ENCODE measurements around the gene EN1. TPM values are rescaled to one million over a fixed set of nuclear protein-coding genes. Genes with fewer than 3 reads are reported as not detected.

EN1 gene
- polyA plus RNA-seq, 3 donors, result not detected

DNA sequence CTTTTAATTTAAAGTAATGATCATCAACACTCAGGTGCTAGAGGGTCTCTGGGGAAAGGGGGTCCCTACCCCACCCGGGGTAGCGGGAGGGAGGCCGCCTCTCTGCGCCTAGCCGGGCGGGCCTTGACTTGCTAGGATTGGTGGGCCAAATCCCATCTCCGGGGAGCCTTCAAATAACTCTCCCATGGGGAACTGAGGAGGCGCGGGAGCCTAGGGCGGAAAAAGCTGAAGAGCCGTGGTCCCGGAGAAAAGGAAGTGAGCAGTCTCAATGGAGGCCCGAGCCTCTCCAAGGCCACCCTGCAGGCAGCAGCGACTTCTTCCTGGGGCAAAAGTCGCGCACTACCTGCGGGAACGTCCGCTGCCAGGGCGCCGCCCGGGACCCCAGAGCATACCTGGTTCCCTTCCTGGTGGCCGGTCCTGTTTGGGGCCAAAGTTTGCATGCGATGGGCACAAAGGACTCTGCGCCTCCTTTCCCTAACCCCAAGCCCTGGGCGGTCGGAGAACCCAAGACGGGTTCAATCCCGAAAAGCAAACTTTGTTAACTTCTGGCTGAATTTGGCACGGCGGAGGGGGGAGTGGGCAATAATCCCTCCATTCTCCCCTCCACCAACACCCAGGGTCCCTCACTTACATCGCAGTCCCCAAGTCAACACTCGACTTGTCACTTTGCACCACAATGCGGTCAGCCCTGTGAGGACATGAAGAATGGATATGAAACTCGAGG lies 13.6 kb downstream of the EN1 start:
- H3K4me2 ChIP-seq (replicated peaks; ENCODE audit: extremely low read depth, low read length, poor library complexity, severe bottlenecking), result no peak overlapping the region
- TF ChIP-seq, protein P1, sequence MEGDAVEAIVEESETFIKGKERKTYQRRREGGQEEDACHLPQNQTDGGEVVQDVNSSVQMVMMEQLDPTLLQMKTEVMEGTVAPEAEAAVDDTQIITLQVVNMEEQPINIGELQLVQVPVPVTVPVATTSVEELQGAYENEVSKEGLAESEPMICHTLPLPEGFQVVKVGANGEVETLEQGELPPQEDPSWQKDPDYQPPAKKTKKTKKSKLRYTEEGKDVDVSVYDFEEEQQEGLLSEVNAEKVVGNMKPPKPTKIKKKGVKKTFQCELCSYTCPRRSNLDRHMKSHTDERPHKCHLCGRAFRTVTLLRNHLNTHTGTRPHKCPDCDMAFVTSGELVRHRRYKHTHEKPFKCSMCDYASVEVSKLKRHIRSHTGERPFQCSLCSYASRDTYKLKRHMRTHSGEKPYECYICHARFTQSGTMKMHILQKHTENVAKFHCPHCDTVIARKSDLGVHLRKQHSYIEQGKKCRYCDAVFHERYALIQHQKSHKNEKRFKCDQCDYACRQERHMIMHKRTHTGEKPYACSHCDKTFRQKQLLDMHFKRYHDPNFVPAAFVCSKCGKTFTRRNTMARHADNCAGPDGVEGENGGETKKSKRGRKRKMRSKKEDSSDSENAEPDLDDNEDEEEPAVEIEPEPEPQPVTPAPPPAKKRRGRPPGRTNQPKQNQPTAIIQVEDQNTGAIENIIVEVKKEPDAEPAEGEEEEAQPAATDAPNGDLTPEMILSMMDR (IDR thresholded peaks at IDR 0.05), result no peak
- no peaks in the 10 kb centered on the region for H3K79me2 ChIP-seq (ENCODE audit: insufficient read depth, low read length)
- no peaks in the 10 kb centered on the region for H3K36me3 ChIP-seq (replicated peaks in 1 of 2; ENCODE audit: control insufficient read depth in 1 of 2, insufficient read depth in 2 of 2, low read length in 2 of 2)
- intact Hi-C loops (cut with micrococcal nuclease), result no loop called here
- H3K27me3 ChIP-seq (ENCODE audit: control insufficient read depth in 2 of 2, insufficient read depth in 2 of 2, low read length in 2 of 2), result peaks cover 89 to 98% of the 10 kb centered on the region in 2 donors
- Mint-ChIP-seq H3K27me3 (ENCODE audit: low read depth in 3 of 3) (peaks cover 91 to 97% (median 92%) of the 10 kb centered on the region in 3 donors), H3K36me3 (peaks cover 0 to 6% of the 10 kb centered on the region in 2 donors), H3K4me1 (peaks cover 4% of the 10 kb centered on the region), H3K9me3 (peaks cover 0 to 22% (median 11%) of the 10 kb centered on the region in 7 donors), H3K27ac (no peak overlapping the region), H3K4me3 (peak overlapping the region in 1 of 2 donors; percentile 86)
- H3K4me3 ChIP-seq (replicated peaks in 1 of 3; ENCODE audit: low read depth in 2 of 3, low read length in 3 of 3), result no peak overlapping the region
- H3K4me1 ChIP-seq (ENCODE audit: control insufficient read depth in 1 of 2, insufficient read depth in 2 of 2, low read length in 2 of 2), result no peaks in the 10 kb centered on the region
- no peak for DNase-seq
- no peak overlapping the region for H3K9ac ChIP-seq (ENCODE audit: insufficient read depth, low read length, poor library complexity, severe bottlenecking)
- H3K27ac ChIP-seq (ENCODE audit: low read depth in 1 of 2, low read length in 2 of 2), result no peak overlapping the region
- no peak overlapping the region for H2AFZ ChIP-seq (ENCODE audit: insufficient read depth, low read depth, low read length, poor library complexity, severe bottlenecking)
- no peaks in the 10 kb centered on the region for H4K20me1 ChIP-seq (ENCODE audit: insufficient read depth, low read length)
- 8% methylated on average over 28 of the region's 35 CpGs for WGBS (ENCODE audit: insufficient coverage)
- H3K9me3 ChIP-seq (replicated peaks in 1 of 2; ENCODE audit: control insufficient read depth in 1 of 2, insufficient read depth in 1 of 2, low read length in 2 of 2), result peaks cover 0 to 45% of the 10 kb centered on the region in 2 donors

DNA sequence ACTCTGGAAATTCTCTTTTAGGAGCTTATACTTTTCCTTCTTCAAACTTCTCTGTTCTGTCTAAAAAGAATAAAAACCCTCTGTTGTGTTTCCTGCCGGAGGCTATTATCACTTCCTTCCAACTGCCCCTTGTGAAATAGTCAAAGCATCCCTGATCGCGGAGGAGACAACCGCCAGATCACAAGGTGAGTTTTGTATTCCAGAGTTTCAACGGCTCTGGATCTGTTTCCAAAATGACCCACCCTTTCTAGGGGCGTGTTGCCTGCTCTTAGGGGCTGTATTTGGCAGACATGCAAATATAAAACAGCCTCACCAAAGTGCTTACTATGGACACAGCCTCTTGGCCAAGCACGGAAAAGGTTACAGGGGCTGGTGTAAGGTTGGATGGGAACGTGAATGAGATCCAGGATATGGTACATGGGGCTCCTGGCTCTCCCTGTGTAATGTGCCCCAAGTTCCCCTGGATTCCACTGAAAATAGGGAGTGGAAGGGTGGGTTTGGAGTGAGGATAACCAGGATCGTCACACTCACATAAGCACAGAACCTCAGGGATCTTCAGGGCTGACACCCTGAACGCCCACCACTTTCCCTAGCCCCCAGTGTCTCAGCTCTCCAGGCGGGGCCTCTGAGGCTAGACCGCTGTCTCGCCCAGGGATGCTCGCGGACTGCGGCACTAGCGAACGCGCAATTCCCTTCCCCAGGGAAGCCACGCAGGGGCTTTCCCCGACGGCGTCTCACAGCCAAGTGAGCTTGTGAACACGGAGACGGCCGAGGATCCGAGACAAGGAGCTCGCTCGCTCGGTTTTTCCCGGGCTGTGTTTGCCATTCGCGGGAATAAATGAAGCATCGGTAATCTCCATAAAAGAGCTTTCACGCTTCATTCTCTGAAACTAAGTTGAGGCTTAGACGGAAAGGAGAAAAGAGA lies 14.4 kb downstream of the EN1 start:
- no peaks in the 10 kb centered on the region for H3K36me3 ChIP-seq (replicated peaks in 1 of 2; ENCODE audit: control insufficient read depth in 1 of 2, insufficient read depth in 2 of 2, low read length in 2 of 2)
- peaks cover 87 to 92% (median 89%) of the 10 kb centered on the region in 3 donors for H3K27me3 Mint-ChIP-seq (ENCODE audit: low read depth in 3 of 3)
- peaks cover 0 to 21% (median 11%) of the 10 kb centered on the region in 7 donors for H3K9me3 Mint-ChIP-seq
- H3K27me3 ChIP-seq (ENCODE audit: control insufficient read depth in 2 of 2, insufficient read depth in 2 of 2, low read length in 2 of 2), result peaks cover 87 to 96% of the 10 kb centered on the region in 2 donors
- TF ChIP-seq, protein P1 (IDR thresholded peaks at IDR 0.05), result no peak
- no peak overlapping the region for H3K9ac ChIP-seq (ENCODE audit: insufficient read depth, low read length, poor library complexity, severe bottlenecking)
- H4K20me1 ChIP-seq (ENCODE audit: insufficient read depth, low read length), result no peaks in the 10 kb centered on the region
- peaks cover 4% of the 10 kb centered on the region for H3K4me1 Mint-ChIP-seq
- H3K4me1 ChIP-seq (ENCODE audit: control insufficient read depth in 1 of 2, insufficient read depth in 2 of 2, low read length in 2 of 2), result no peaks in the 10 kb centered on the region
- peak overlapping the region in 1 of 2 donors; percentile 72 for H3K4me3 Mint-ChIP-seq
- H3K36me3 Mint-ChIP-seq, result peaks cover 0 to 6% of the 10 kb centered on the region in 2 donors
- no peak for DNase-seq
- intact Hi-C loops (cut with micrococcal nuclease), result no loop called here
- H2AFZ ChIP-seq (ENCODE audit: insufficient read depth, low read depth, low read length, poor library complexity, severe bottlenecking), result no peak overlapping the region
- WGBS (ENCODE audit: insufficient coverage), result 11% methylated on average over 22 of the region's 36 CpGs
- no peak overlapping the region for H3K27ac Mint-ChIP-seq
- H3K4me2 ChIP-seq (replicated peaks; ENCODE audit: extremely low read depth, low read length, poor library complexity, severe bottlenecking), result no peak overlapping the region
- no peak overlapping the region for H3K4me3 ChIP-seq (replicated peaks in 1 of 3; ENCODE audit: low read depth in 2 of 3, low read length in 3 of 3)
- H3K27ac ChIP-seq (ENCODE audit: low read depth in 1 of 2, low read length in 2 of 2), result no peak overlapping the region
- H3K9me3 ChIP-seq (replicated peaks in 1 of 2; ENCODE audit: control insufficient read depth in 1 of 2, insufficient read depth in 1 of 2, low read length in 2 of 2), result peaks cover 0 to 37% of the 10 kb centered on the region in 2 donors
- no peaks in the 10 kb centered on the region for H3K79me2 ChIP-seq (ENCODE audit: insufficient read depth, low read length)

All from CD14-positive monocyte (primary cell).